Colon (tissue), 2 donors: Measurements from ENCODE around the gene ADM2.
"Not testable (repeated sequence)": the region's sequence is repeated elsewhere in the genome, so short reads cannot be mapped to it uniquely, and the experiment has no call there.

ENCODE experiments used
- FAIRE-seq: peaks from 2 replicates; lab custom pipeline; 2012; peaks lifted over from hg19 to GRCh38; lab: Jason Lieb, UNC
- donor health status: control.
- donor health status: control.

ADM2 gene

GRCh38 chr22:50506611-50507420 lies 25.5 kb downstream of the ADM2 start:
- no peak for FAIRE-seq

- no peak for FAIRE-seq
Measured at GRCh38 chr22:50507421-50507990, 26.2 kb downstream of the ADM2 start, which contains the start of gene LMF2. Gene LMF2, minus strand, starts transcription at chr22:50507702. Its CDS starts 27 bp downstream, at chr22:50507675.

DNA sequence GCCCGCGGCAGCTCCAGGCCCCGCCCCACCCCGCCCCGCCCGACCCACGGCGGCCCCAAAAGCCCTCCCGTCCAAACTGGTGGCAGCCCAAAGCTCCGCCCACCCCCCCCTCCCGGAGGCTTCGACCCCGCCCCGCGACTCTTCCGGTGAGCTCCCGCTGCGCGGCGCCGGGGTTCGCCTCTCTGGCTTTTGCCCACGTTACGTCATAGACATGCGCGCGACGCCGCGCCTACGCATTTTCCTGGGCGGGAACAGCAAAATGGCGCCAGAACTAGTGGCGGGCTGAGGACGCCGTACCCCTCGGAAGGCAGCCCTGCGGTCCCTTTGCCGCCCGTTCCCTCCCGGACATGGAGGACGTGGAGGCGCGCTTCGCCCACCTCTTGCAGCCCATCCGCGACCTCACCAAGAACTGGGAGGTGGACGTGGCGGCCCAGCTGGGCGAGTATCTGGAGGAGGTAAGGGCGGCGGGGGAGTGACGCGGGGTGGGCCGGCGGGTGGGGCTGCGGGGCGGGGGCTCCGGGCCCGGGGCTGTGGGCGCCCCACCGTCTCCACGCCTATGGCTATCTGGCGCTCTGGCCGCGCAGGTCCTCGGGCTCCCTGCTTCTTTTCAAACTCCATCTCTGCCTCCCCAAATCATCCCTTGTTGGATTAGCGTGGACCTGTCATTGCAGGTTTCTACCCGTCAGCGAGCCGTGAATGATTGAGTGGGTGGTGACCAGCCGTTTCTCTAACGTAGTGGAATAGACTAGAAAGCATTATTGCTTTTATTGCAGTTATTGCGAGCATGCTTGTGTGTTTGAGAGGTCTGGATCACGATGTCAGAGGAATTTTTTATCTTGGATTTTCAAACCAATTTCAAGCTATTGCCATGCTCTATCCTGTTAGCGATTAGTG lies 26.9 kb downstream of the ADM2 start, which contains the start of gene NCAPH2:
TSS of gene NCAPH2 (plus strand) at position 234 of the 894 bp plus-strand sequence. CDS start at position 348, 114 bp downstream.
- no peak for FAIRE-seq

GRCh38 chr22:50508897-50509296 lies 27.6 kb downstream of the ADM2 start:
- no peak for FAIRE-seq

- FAIRE-seq = no peak
Measured at GRCh38 chr22:50513175-50513574, 31.8 kb downstream of the ADM2 start.

- FAIRE-seq = no peak
Measured at GRCh38 chr22:50516068-50516467, 34.7 kb downstream of the ADM2 start.

GRCh38 chr22:50516891-50517290 lies 35.5 kb downstream of the ADM2 start:
- FAIRE-seq = no peak

GRCh38 chr22:50517495-50518260 lies 36.3 kb downstream of the ADM2 start:
- FAIRE-seq = no peak

- no peak for FAIRE-seq
Measured at GRCh38 chr22:50518606-50519005, 37.3 kb downstream of the ADM2 start.

GRCh38 chr22:50519151-50519550 lies 37.8 kb downstream of the ADM2 start:
- no peak for FAIRE-seq

DNA sequence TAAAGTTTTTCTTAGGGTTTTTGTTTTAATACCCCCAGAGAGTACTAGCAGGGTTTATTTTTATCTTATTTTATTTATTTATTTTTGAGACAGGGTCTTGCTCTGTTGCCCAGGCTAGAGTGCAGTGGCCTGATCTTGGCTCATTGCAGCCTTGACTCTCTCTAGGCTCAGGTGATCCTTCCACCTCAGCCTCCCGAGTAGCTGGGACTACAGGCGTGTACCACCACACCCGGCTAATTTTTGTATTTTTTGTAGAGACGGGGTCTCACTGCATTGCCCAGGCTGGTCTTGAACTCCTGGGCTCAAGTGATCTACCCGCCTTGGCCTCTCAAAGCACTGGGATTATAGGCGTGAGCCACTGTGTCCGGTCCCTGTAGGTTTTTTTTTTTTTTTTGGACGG lies 38.8 kb downstream of the ADM2 start:
- FAIRE-seq = not testable (repeated sequence)

DNA sequence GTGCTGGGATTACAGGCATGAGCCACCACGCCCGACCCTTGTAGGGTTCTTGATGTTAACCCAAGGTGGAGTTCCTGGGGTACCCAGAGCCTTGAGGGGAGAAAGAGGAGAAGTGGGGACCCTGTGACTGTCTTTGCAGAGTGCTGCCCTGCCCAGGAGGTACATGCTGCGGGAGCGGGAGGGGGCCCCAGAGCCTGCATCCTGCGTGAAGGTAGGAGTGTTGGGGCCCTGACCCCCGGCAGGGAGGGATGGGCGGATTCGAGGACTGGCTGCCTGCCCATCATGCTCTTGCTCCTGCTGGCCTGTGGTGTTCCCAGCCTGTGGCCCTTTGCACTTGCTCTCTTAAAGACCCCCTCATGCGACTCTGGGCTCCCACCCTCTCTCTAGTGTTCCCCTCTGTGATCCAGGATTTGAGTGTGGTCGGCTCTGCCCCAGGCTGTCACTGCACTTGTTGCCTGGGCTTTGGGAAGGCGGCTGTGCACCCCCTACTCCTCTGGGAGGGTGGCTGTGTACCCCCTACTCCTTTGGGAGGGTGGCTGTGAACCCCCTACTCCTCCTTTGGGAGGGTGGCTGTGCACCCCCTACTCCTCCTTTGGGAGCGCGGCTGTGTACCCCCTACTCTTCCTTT lies 39.6 kb downstream of the ADM2 start:
- no peak for FAIRE-seq

DNA sequence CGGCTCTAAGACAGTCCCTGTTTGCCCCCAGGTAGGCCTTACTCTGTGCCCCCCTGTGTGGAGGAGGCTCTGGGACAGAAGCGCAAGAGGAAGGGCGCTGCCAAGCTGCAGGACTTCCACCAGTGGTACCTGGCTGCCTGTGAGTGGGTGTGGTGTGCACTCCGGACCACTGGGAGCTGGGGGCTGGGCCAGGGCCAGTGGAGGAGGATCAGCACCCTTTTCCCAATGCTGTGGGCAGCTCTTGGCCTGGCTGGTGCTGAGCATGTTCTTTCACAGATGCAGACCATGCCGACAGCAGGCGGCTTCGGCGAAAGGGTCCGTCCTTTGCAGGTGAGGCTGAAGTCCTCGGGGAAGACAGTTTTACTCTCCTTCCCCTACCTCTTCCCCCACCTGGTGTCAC lies 40.4 kb downstream of the ADM2 start:
- no peak for FAIRE-seq

DNA sequence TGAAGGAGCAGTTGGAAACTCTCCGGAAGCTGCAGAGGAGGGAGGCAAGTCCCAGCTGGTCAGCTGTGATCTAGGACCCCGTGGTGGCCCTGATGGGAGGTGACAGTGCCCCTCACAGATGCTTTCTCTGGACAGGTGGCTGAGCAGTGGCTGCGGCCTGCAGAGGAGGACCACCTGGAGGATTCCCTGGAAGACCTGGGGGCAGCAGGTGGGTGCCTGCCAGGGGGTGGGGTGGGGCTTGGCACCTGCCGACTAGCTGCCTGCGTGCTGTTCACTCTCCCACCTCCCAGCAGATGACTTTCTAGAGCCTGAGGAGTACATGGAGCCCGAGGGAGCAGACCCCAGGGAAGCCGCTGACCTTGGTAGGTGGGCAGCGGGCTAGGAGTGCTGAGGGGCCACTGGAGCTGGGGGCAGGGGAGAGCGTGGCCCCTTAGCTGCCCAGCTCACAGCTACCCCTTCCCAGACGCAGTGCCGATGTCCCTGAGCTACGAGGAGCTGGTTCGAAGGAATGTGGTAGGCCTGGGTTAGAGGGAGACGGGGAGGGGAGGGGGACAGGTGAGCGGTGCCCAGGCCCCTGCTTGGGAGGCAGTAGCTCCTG lies 41.0 kb downstream of the ADM2 start:
- no peak for FAIRE-seq

GRCh38 chr22:50522806-50523438 lies 41.6 kb downstream of the ADM2 start:
- FAIRE-seq = no peak

- FAIRE-seq = no peak
Measured at GRCh38 chr22:50523458-50523805, 42.1 kb downstream of the ADM2 start.

DNA sequence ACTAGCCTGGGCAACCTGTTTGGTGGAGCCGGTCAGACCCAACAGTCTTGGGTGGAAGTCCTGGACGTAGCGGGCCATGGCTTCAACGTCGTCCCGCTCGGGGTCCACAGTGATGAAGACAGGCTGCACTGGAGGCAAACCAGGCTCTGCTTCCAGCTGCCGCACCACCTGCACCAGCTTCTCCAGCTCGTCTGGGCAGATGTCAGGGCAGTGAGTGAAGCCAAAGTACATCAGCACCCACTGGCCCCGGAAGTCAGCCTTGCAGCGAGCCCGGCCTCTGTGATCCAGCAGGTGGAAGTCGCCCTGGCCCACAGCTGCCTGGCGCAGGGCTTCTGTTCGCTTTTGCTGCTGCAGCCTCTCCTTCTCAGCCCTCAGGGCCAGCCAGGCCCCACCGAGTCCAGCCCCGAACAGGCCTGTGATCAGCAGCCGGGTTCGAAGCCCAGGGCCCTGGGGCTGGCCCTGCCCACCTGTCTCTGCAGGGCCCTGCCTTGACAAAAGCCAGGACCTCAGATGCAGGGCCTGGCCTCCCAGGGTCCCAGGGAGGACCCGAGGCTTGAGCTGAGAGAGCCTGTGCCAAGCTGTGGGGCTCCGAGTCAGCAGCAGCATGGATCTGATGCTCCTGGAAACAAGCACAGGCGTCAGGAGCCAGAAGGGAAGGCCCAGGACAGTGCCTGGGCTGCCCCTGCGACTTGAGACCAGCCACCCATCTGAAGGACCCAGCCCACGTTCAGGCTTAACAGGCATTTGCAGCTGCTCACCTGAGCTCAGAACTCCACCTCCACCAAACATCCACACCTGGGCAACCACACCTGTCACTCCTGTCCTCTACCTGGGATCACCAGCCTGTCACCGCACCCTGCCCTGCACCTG lies 42.7 kb downstream of the ADM2 start:
- FAIRE-seq = no peak

DNA sequence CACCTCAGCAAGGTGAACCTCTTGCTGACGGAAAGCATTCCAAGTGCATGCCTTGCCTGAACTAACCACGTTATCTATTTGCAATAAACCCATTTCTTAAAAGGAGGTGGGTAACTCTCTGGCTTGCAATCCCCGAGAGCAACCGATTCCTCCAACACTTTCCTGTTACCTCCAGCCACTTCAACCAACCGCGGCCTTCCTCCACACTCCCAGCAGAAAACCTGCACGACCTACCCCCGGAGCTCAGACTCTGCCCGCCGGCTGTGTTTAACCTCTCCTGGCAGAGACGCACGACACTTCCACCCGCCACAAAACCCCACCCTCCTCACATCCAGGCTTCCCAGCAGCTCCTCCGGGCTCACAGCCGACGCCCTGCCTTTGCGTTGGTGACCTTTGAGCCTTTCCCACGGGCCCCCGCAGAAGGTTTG lies 43.3 kb downstream of the ADM2 start:
- FAIRE-seq = no peak

- no peak for FAIRE-seq
Measured at GRCh38 chr22:50525104-50525857, 43.9 kb downstream of the ADM2 start, which contains the start of gene SCO2. Gene SCO2, minus strand, starts transcription at chr22:50525598. Its CDS starts 1,187 bp downstream, at chr22:50524411.
